GM18517 (cell line): ENCODE results near the gene SEZ6L2.
"Not testable (repeated sequence)": the region's sequence is repeated elsewhere in the genome, so short reads cannot be mapped to it uniquely, and the experiment has no call there.

Experiments
- ATAC-seq: cut with Tn5 transposase; IDR thresholded peaks from one replicate; pipeline ENCODE4 v1.9.1; 2021; ENCODE audit warnings: mild to moderate bottlenecking, moderate library complexity; ENCODE audit not compliant: unreplicated experiment

The SEZ6L2 gene

GRCh38 chr16:29891525-29892457 is 7.6 kb downstream of the SEZ6L2 start:
- ATAC-seq = no peak

DNA sequence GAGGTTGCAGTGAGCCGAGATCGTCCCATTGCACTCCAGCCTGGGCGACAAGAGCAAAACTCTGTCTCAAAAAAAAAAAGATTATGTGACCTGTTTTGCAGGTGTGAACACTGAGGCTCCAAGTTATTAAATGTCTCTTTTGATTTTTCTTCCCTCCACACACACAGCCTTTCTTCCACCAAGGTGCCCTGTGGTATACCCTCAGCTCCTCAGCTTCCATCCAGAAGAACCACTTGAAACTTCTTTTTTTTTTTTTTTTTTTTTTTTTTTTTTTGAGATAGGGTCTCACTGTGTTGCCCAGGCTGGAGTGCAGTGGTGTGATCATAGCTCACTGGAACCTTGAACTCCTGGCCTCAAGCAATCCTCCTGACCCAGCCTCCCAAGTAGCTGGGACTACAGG is 10.0 kb downstream of the SEZ6L2 start:
- not testable (repeated sequence) for ATAC-seq

GRCh38 chr16:29883987-29884386 is 15.4 kb downstream of the SEZ6L2 start:
- ATAC-seq = no peak

DNA sequence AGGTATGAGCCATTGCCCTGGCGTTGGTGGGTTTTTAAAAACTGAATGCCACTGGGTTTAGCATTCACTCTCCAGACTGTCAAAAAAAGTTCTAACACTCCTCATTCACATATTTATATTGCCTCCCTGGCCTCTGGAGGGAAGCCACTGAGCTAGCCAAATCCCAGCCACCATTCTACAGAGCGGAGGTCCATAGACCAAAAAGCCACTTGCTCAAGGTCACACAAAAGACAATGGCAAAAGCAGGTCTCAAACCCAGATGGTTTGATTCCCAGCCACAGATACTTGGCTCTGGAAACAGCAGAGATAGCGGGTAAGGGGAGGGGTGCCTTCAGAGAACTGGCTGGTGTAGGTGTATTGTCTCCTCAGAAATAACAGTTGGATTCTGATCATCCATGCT is 18.3 kb downstream of the SEZ6L2 start:
- no peak for ATAC-seq

DNA sequence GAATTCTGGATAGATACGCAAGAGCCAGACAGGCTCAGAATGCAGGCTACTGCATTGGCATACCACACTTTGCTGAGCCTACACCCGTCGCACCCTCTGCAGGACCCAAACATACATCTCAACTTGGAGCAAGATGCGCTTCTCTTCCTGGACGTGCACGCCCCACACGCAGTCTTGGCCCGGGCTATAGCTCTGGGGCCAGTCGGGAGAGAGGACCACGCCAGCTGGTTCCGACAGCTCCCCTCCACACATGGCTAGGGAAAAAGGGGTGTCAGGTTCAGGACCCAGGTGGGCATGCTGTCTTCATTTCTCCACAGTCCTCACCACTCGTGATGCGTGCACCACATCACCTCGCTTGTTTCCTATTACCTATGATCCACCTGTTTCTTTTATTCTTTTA is 21.2 kb downstream of the SEZ6L2 start:
- ATAC-seq = no peak

DNA sequence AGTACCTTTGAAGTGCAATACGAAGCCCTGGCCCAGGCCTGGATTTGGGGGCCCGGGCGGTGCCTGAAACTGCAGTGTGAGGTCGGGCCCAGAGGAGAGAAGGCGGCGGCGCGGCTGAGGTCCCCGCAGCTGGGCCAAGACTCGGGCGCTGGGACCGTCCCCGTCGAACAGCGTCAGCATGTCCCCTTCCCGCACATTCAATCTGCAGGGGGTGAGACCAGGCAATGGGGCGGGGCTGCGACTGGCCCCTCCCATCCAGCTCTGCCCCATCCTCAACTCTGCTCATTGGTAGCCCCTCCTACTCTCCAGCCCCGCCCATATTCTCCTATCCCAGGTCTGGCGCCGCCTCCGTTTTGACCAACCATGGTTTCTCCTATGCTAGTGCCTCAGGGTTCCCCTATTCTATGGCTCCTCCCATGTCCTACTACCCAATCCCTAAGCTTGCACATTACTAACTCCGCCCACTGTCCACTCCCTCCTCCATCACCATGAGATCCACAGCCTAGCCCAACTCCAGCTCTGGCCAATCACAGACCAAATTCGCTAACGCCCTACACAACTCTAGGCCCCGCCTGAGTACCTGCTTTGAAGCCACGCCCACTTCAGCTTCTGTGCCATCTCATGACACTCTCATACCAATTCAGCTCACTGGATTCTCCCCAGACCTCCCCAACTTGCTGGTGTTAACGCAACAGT is 21.9 kb downstream of the SEZ6L2 start:
- no peak for ATAC-seq

- ATAC-seq = no peak
These were observed 22.6 kb downstream of the SEZ6L2 start for GRCh38 chr16:29876594-29877249.

- no peak for ATAC-seq
These were observed 23.1 kb downstream of the SEZ6L2 start for GRCh38 chr16:29876217-29876593.

- ATAC-seq = no peak
These were observed 24.1 kb downstream of the SEZ6L2 start for GRCh38 chr16:29875206-29875605.

DNA sequence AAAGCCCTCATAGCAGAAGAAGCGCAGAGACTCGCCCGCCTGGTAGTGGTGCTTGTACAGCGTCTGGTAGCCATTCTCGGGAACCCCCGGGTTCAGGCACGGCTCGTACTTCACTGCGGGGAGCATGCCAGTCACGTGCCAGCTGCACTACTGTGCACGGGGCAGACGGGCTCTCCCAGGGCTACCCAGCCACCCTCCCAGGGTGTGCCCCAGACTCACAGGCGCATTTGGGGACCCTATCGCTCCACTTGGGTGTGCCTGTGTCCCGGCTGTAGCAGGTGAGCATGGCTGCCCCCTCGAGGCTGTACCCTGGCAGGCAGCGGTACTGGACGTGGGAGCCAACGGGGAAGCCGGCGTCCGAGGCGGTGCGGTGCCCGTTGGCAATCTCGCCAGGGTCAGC is 26.0 kb downstream of the SEZ6L2 start:
- ATAC-seq = no peak

- ATAC-seq = no peak
These were observed 27.4 kb downstream of the SEZ6L2 start for GRCh38 chr16:29871822-29872546.

- not testable (repeated sequence) for ATAC-seq
These were observed 30.3 kb downstream of the SEZ6L2 start for GRCh38 chr16:29869067-29869466.

DNA sequence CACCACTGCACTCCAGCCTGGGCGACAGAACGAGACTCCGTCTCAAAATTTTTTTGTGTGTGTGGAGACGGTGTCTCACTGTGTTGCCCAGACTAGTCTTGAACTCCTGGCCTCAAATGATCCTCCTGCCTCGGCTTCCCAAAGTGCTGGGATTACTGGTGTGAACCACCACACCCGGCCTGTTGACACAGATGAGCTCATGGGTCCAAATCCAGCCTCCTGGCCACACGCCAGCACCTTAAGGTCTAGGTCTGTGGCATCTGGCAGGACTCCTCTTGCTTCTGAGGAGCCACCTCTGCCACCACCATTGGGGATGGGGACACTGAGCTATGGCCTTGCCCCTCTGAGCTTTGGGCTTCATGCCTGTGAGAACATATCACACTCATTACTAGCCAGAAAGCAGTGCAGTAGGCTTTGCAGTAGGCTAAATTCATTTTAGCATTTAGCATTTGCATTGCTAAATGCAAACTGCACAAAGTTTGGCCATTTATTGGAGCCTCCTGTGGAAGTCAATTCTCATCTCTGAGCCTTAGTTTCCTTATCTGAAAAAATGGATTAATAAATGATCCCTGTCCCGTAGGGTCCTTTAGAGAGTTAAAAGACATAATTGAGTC is 30.8 kb downstream of the SEZ6L2 start:
- no peak for ATAC-seq

GRCh38 chr16:29864205-29864604 is 35.1 kb downstream of the SEZ6L2 start:
- ATAC-seq = no peak

DNA sequence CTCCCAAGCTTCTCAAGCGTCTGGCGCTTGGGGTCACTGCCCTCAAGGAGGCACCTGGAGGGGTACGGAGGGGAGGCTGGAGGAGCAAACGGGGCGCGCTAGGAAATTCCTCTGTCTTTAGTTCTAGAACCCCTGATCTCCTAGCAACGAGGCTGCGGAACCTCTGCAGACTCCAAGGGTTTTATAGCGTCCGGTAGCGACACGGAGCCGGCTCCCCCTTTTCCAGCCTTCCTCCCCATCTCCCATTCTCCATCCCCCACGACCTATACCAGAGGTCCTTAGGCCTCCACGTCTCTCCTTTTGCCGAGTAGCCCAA is 35.7 kb downstream of the SEZ6L2 start:
- ATAC-seq = no peak

GRCh38 chr16:29862884-29863668 is 36.3 kb downstream of the SEZ6L2 start, which contains the start of gene CDIPT:
TSS of gene CDIPT (minus strand) at chr16:29863226. CDS start at chr16:29862857, 369 bp downstream.
- peak; percentile 82 for ATAC-seq

DNA sequence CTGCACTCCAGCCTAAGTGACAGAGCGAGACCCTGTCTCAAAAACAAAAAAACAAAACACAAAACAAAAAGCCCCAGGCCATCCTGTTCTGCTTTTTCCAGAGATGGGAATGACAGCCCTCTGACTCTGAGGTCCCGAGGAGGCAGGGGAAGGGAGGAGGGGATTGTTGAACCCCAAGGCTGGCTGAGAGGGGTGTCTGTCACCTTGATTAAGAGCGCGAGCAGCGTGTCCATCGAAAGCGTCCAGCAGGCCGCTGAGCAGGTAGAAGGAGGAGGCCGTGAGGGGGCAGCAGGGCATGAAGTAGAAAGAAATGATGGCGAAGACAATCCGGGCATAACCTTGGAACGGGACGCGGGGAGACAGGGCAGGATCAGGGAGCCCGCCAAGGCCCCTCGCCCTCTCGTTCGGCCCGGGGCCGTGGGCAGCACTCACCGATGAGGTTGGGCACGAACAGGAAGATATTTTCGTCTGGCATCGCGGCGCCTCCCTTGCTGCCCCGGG is 36.9 kb downstream of the SEZ6L2 start:
- ATAC-seq = no peak

DNA sequence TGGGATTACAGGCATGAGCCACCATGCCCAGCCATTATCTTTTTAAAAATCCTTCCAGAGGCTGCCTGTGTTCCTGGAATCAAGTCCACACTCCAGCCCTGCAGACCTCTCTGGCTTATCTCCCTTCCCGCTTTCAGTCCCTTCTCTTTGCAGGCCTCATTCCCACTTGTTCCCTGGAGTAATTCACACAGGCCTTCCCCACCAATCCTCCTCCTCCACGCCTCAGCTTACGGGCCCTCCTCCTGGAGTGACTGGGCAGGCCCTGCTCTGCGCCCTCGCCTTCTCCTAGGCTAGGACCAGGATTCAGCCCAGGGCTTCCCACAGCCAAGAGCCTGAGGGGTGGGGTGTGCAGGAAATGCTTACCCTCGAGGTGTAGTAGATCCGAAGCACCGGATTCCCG is 39.1 kb downstream of the SEZ6L2 start:
- ATAC-seq = no peak

DNA sequence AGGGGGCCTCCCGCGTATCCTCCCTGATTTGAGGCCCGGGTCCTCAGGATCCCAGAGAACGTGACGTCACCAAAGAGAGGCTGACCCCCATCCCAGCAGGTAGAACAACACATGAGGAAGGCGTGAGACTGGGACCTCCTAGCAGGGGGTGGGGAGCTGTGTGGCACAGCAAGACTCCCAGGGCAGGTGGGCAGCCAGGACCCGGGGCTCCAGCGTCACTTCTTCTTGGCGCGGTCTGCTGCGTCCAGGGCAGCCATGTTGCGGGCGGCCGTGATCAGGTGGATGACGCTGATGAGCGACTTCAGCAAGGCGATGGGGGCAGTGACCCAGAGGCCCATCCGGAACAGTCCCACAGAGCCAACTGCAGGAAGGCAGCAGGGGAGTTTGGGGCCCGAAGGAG is 40.4 kb downstream of the SEZ6L2 start:
- no peak for ATAC-seq
